SU-DHL-6 (cell line): ENCODE measurements around the gene PLD5.

Source experiments
- H2AFZ ChIP-seq: fragments of 200-600 bp; sonication (generic); 2 replicates; pipeline ENCODE4 v1.6.1; 2014; ENCODE audit warnings: low read depth, mild to moderate bottlenecking, moderate library complexity, mixed read lengths, antibody characterized with exemption, low read length; ENCODE audit not compliant: severe bottlenecking
- H3F3A ChIP-seq: fragments of 200-600 bp; shearing (Covaris generic); 2 replicates; pipeline ENCODE4 v1.6.0; 2016; ENCODE audit warnings: antibody characterized with exemption, mild to moderate bottlenecking; ENCODE audit not compliant: insufficient read depth
- H3K27ac ChIP-seq: fragments of 200-600 bp; sonication (generic); 2 replicates; pipeline ENCODE4 v1.5.1; 2016; ENCODE audit warnings: low read depth, mild to moderate bottlenecking, low read length, moderate library complexity, mixed read lengths
- H3K27me3 ChIP-seq: fragments of 200-600 bp; sonication (generic), shearing (Covaris generic); 2 replicates; pipeline ENCODE4 v1.6.0; 2014; ENCODE audit warnings: mild to moderate bottlenecking, low read length
- H3K36me3 ChIP-seq: fragments of 200-600 bp; sonication (generic); 2 replicates; pipeline ENCODE4 v1.6.1; 2014; ENCODE audit warnings: mild to moderate bottlenecking, low read length, mixed read lengths
- H3K4me2 ChIP-seq: fragments of 300-600, 200-600 bp; shearing (Covaris generic), sonication (generic); 2 replicates; pipeline ENCODE4 v1.6.0; 2014; ENCODE audit warnings: low read length, low read depth, mild to moderate bottlenecking; ENCODE audit not compliant: poor library complexity, severe bottlenecking
- H3K4me3 ChIP-seq: fragments of 200-600 bp; sonication (generic); 2 replicates; pipeline ENCODE4 v1.5.1; 2014; ENCODE audit warnings: antibody characterized with exemption, low read length, mild to moderate bottlenecking, mixed read lengths; ENCODE audit not compliant: insufficient read depth, poor library complexity, severe bottlenecking
- H3K79me2 ChIP-seq: fragments of 200-600 bp; sonication (generic); 2 replicates; pipeline ENCODE4 v1.6.1; 2014; ENCODE audit warnings: mild to moderate bottlenecking, low read length, moderate library complexity; ENCODE audit not compliant: insufficient read depth
- H3K9ac ChIP-seq: fragments of 200-600 bp; sonication (generic); 2 replicates; pipeline ENCODE4 v1.7.0; 2014; ENCODE audit warnings: mild to moderate bottlenecking, low read length
- H3K9me2 ChIP-seq: fragments of 200-600 bp; sonication (generic); replicated peaks from 2 replicates; pipeline ENCODE4 v1.6.1; 2014; ENCODE audit warnings: low read length; ENCODE audit not compliant: insufficient read depth
- H3K9me3 ChIP-seq: fragments of 200-600 bp; sonication (generic); 2 replicates; pipeline ENCODE4 v1.6.1; 2014; ENCODE audit warnings: low read length, mixed read lengths; ENCODE audit not compliant: insufficient read depth
- H4K20me1 ChIP-seq: fragments of 200-600 bp; sonication (generic); 2 replicates; pipeline ENCODE4 v1.6.1; 2014; ENCODE audit warnings: low read depth, mild to moderate bottlenecking, antibody characterized with exemption, low read length, moderate library complexity, mixed read lengths
- CTCF ChIP-seq: fragments of 200-600 bp; sonication (generic); IDR thresholded peaks from one replicate; pipeline ENCODE4 v1.5.1; 2017; ENCODE audit warnings: antibody characterized with exemption, mild to moderate bottlenecking, low read length, moderate library complexity; ENCODE audit not compliant: insufficient read depth, poor library complexity, severe bottlenecking
- EZH2phosphoT487 ChIP-seq: fragments of 200-600 bp; sonication (generic), shearing (Covaris generic); conservative IDR thresholded peaks from 2 replicates; pipeline ENCODE4 v1.6.1; 2018; ENCODE audit warnings: mild to moderate bottlenecking, antibody characterized with exemption, low read length, moderate library complexity, mixed read lengths

The PLD5 gene

GRCh38 chr1:242043165-242043564, 481.3 kb downstream of the PLD5 start:
- Histone ChIP-seq H3K9me3 (no peaks in the 10 kb centered on the region), H4K20me1 (no peaks in the 10 kb centered on the region), H3K27ac (no peak overlapping the region), H3F3A (no peaks in the 10 kb centered on the region), H3K9me2 (no peaks in the 10 kb centered on the region), H3K79me2 (no peaks in the 10 kb centered on the region), H3K4me3 (no peak overlapping the region), H3K27me3 (no peaks in the 10 kb centered on the region), H3K4me2 (no peak overlapping the region), H3K9ac (no peak overlapping the region), H3K36me3 (no peaks in the 10 kb centered on the region), H2AFZ (no peak overlapping the region)
- TF ChIP-seq CTCF (no peak), EZH2phosphoT487 (no peak)

DNA sequence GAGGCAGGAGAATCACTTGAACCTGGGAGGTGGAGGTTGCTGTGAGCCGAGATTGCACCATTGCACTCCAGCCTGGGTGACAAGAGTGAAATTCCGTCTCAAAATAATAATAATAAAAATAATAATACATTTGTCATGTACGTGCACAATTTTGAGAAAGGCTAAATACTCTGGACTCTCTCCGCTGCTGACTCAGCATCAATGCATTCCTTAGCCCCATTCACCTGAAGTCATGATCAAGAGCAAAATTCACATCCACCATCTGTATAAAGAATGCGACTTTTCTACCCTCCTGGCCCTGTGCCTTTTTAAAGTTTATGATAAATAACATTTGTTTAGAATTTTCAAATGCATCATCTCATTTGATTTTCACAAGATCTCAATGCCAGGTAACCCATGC, 490.1 kb downstream of the PLD5 start:
- no peak overlapping the region for H3K4me3 ChIP-seq
- no peaks in the 10 kb centered on the region for H3F3A ChIP-seq
- H3K9ac ChIP-seq, result no peak overlapping the region
- H3K36me3 ChIP-seq, result no peaks in the 10 kb centered on the region
- no peak overlapping the region for H2AFZ ChIP-seq
- no peaks in the 10 kb centered on the region; the same call in 1 of the 2 replicates for H3K27me3 ChIP-seq
- H3K9me2 ChIP-seq, result no peaks in the 10 kb centered on the region
- H3K79me2 ChIP-seq, result no peaks in the 10 kb centered on the region
- no peaks in the 10 kb centered on the region for H3K9me3 ChIP-seq
- no peak overlapping the region for H3K4me2 ChIP-seq
- H4K20me1 ChIP-seq, result no peaks in the 10 kb centered on the region
- no peak for TF ChIP-seq EZH2phosphoT487
- no peak for TF ChIP-seq CTCF
- no peak overlapping the region for H3K27ac ChIP-seq

DNA sequence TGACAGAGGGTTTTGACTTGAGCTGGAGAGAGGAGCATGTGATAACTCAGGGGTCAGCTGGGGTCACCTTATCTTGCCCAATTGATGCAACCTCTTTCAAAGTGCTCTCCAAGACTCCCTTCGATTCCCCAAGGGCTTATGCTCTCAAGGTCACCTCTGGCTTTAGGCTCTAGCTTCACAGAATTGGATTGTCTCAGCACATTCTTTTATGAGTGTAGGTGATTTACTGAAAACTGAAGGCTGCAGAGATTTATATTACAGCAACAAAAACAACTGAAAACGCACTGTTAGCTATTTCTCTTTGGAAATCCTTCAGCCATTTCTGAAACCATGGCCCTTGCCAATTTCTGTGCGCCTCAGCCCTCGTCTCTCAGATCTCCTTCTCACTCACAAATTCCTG, 491.1 kb downstream of the PLD5 start:
- H3K36me3 ChIP-seq, result no peaks in the 10 kb centered on the region
- no peak overlapping the region for H3K4me3 ChIP-seq
- H3K4me2 ChIP-seq, result no peak overlapping the region
- H3K9ac ChIP-seq, result no peak overlapping the region
- TF ChIP-seq EZH2phosphoT487 (no peak), CTCF (no peak)
- H3K27ac ChIP-seq, result no peak overlapping the region
- H3K79me2 ChIP-seq, result no peaks in the 10 kb centered on the region
- no peaks in the 10 kb centered on the region; the same call in 1 of the 2 replicates for H3K27me3 ChIP-seq
- no peaks in the 10 kb centered on the region for H3K9me2 ChIP-seq
- no peaks in the 10 kb centered on the region for H4K20me1 ChIP-seq
- no peaks in the 10 kb centered on the region for H3K9me3 ChIP-seq
- no peaks in the 10 kb centered on the region for H3F3A ChIP-seq
- no peak overlapping the region for H2AFZ ChIP-seq
